Loucy (cell line): ENCODE measurements around the gene ATP8A1.

Source experiments
- H2AFZ ChIP-seq: fragments of 200-600 bp; sonication (generic); 2 replicates; pipeline ENCODE4 v1.6.0; 2016; ENCODE audit warnings: antibody characterized with exemption, mild to moderate bottlenecking, low read length, moderate library complexity
- H3F3A ChIP-seq: fragments of 200-600 bp; 2 replicates; pipeline ENCODE4 v1.6.0; 2016; ENCODE audit warnings: antibody characterized with exemption, low read depth, mild to moderate bottlenecking
- H3K27me3 ChIP-seq: fragments of 200-600 bp; sonication (generic); 2 replicates; pipeline ENCODE4 v1.6.1; 2014; ENCODE audit warnings: low read length, mild to moderate bottlenecking; ENCODE audit not compliant: insufficient read depth, poor library complexity, severe bottlenecking
- H3K36me3 ChIP-seq: fragments of 200-600 bp; sonication (generic); 2 replicates; pipeline ENCODE4 v1.6.1; 2016; ENCODE audit warnings: low read length; ENCODE audit not compliant: insufficient read depth
- H3K4me1 ChIP-seq: fragments of 200-600 bp; sonication (generic); 2 replicates; pipeline ENCODE4 v1.5.1; 2014; ENCODE audit warnings: low read length, mild to moderate bottlenecking; ENCODE audit not compliant: insufficient read depth, poor library complexity, severe bottlenecking
- H3K4me2 ChIP-seq: fragments of 200-600 bp; sonication (generic); 2 replicates; pipeline ENCODE4 v1.6.0; 2014; ENCODE audit warnings: antibody characterized with exemption, low read length, low read depth, mild to moderate bottlenecking; ENCODE audit not compliant: poor library complexity, severe bottlenecking
- H3K4me3 ChIP-seq: fragments of 200-600 bp; sonication (generic); 2 replicates; pipeline ENCODE4 v1.5.1; 2014; ENCODE audit warnings: low read length, mild to moderate bottlenecking, mixed read lengths; ENCODE audit not compliant: poor library complexity, severe bottlenecking
- H3K79me2 ChIP-seq: fragments of 200-600 bp; sonication (generic); 2 replicates; pipeline ENCODE4 v1.6.1; 2014; ENCODE audit warnings: low read length; ENCODE audit not compliant: insufficient read depth
- H3K9ac ChIP-seq: fragments of 200-600 bp; sonication (generic); 2 replicates; pipeline ENCODE4 v1.6.0; 2014; ENCODE audit warnings: mild to moderate bottlenecking, low read depth, low read length, moderate library complexity; ENCODE audit not compliant: poor library complexity, severe bottlenecking
- H3K9me2 ChIP-seq: fragments of 200-600 bp; sonication (generic); replicated peaks from 2 replicates; pipeline ENCODE4 v1.6.1; 2016; ENCODE audit warnings: low read depth, low read length, mixed read lengths
- H3K9me3 ChIP-seq: fragments of 200-600 bp; sonication (generic); 2 replicates; pipeline ENCODE4 v1.6.1; 2014; ENCODE audit warnings: mild to moderate bottlenecking, antibody characterized with exemption, low read length, low read depth; ENCODE audit not compliant: insufficient read depth
- H4K20me1 ChIP-seq: fragments of 200-600 bp; sonication (generic); 2 replicates; pipeline ENCODE4 v1.6.0; 2014; ENCODE audit warnings: antibody characterized with exemption, low read length, mild to moderate bottlenecking; ENCODE audit not compliant: insufficient read depth, poor library complexity, severe bottlenecking
- CTCF ChIP-seq: fragments of 200-600 bp; sonication (generic); conservative IDR thresholded peaks from 2 replicates; pipeline ENCODE4 v1.5.1; 2014; ENCODE audit warnings: mild to moderate bottlenecking, antibody characterized with exemption, low read length
- EZH2phosphoT487 ChIP-seq: fragments of 200-600 bp; IDR thresholded peaks from 2 replicates; pipeline ENCODE4 v1.6.1; 2018; ENCODE audit warnings: antibody characterized with exemption, mild to moderate bottlenecking, moderate library complexity, borderline replicate concordance

Gene ATP8A1

GRCh38 chr4:42644897-42645296 lies 12.0 kb downstream of the ATP8A1 start:
- H3K4me3 ChIP-seq: no peak overlapping the region
- no peak overlapping the region for H2AFZ ChIP-seq
- H3F3A ChIP-seq: no peaks in the 10 kb centered on the region
- no peaks in the 10 kb centered on the region for H3K9me2 ChIP-seq
- no peaks in the 10 kb centered on the region for H3K36me3 ChIP-seq
- peaks cover 64% of the 10 kb centered on the region for H3K4me1 ChIP-seq
- H3K4me2 ChIP-seq: no peak overlapping the region
- no peak overlapping the region for H3K9ac ChIP-seq
- H4K20me1 ChIP-seq: peaks cover 36% of the 10 kb centered on the region
- TF ChIP-seq EZH2phosphoT487: no peak
- TF ChIP-seq CTCF: no peak
- H3K79me2 ChIP-seq: peaks cover 85% of the 10 kb centered on the region
- no peaks in the 10 kb centered on the region for H3K27me3 ChIP-seq
- no peaks in the 10 kb centered on the region for H3K9me3 ChIP-seq

GRCh38 chr4:42643685-42644084 lies 13.2 kb downstream of the ATP8A1 start:
- H3K9me2 ChIP-seq: no peaks in the 10 kb centered on the region
- no peak overlapping the region for H3K4me3 ChIP-seq
- H3K79me2 ChIP-seq: peaks cover 82% of the 10 kb centered on the region
- TF ChIP-seq EZH2phosphoT487: no peak
- no peak for TF ChIP-seq CTCF
- no peaks in the 10 kb centered on the region; the same call in 1 of the 2 replicates for H3F3A ChIP-seq
- H2AFZ ChIP-seq: no peak overlapping the region
- H3K4me2 ChIP-seq: peak overlapping the region; percentile 35
- H4K20me1 ChIP-seq: peaks cover 40% of the 10 kb centered on the region
- no peaks in the 10 kb centered on the region for H3K36me3 ChIP-seq
- H3K27me3 ChIP-seq: no peaks in the 10 kb centered on the region
- H3K9ac ChIP-seq: no peak overlapping the region
- no peaks in the 10 kb centered on the region for H3K9me3 ChIP-seq
- peaks cover 67% of the 10 kb centered on the region for H3K4me1 ChIP-seq

- no peak overlapping the region for H3K9ac ChIP-seq
Measured at GRCh38 chr4:42642845-42643615, 13.9 kb downstream of the ATP8A1 start.

More at GRCh38 chr4:42642845-42643615, 13.9 kb downstream of the ATP8A1 start:
- H3K79me2 ChIP-seq: peaks cover 81% of the 10 kb centered on the region
- H3K9me2 ChIP-seq: no peaks in the 10 kb centered on the region
- no peak for TF ChIP-seq EZH2phosphoT487
- TF ChIP-seq CTCF: no peak
- H3K9me3 ChIP-seq: no peaks in the 10 kb centered on the region
- no peak overlapping the region for H3K4me3 ChIP-seq
- H3K4me2 ChIP-seq: peak overlapping the region; percentile 27
- H3K36me3 ChIP-seq: no peaks in the 10 kb centered on the region
- H3K27me3 ChIP-seq: no peaks in the 10 kb centered on the region
- no peaks in the 10 kb centered on the region; the same call in 1 of the 2 replicates for H3F3A ChIP-seq
- no peak overlapping the region for H2AFZ ChIP-seq
- peaks cover 46% of the 10 kb centered on the region for H4K20me1 ChIP-seq
- peaks cover 67% of the 10 kb centered on the region for H3K4me1 ChIP-seq
